ENCODE measurements around the gene PAPLN. TPM values are rescaled to one million over a fixed set of nuclear protein-coding genes. Genes with fewer than 3 reads are reported as not detected.
A peak's percentile ranks its signal among the peaks of the same experiment; 100 is the strongest.

PAPLN gene
- total RNA-seq, 1 donor from 2014 or later = 2.7 TPM

DNA sequence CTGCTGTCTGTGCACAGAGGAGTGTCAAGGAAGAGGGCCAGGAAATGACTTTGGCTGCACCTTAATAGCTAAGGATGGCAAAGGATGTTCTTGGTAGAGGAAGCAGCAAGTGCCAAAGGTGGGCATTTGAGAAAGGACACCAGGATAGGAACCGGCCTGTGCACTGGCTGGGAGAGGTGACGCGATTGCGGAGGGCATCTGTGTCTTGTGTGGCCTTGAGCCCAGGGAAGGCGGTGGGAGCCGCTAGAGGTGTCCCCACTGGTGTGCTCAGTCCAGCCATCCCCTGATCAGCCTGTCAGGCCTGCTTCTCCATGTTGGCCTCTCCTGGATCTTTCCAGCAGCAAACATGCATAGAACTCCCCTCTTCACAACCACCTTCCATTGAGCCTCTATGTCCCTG lies 30.2 kb downstream of the PAPLN start:
- no peak for TF ChIP-seq CTCF (IDR thresholded peaks at IDR 0.05; ENCODE audit: unreplicated experiment)
- no peak for DNase-seq (ENCODE audit: low spot score, unreplicated experiment)
- Mint-ChIP-seq H3K36me3 (ENCODE audit: insufficient read depth) (no peaks in the 10 kb centered on the region), H3K27me3 (peaks cover 7% of the 10 kb centered on the region), H3K4me1 (ENCODE audit: low read depth) (peaks cover 4% of the 10 kb centered on the region), H3K9me3 (ENCODE audit: low read depth) (no peaks in the 10 kb centered on the region), H3K27ac (no peak overlapping the region), H3K4me3 (ENCODE audit: low read depth) (no peak overlapping the region)

DNA sequence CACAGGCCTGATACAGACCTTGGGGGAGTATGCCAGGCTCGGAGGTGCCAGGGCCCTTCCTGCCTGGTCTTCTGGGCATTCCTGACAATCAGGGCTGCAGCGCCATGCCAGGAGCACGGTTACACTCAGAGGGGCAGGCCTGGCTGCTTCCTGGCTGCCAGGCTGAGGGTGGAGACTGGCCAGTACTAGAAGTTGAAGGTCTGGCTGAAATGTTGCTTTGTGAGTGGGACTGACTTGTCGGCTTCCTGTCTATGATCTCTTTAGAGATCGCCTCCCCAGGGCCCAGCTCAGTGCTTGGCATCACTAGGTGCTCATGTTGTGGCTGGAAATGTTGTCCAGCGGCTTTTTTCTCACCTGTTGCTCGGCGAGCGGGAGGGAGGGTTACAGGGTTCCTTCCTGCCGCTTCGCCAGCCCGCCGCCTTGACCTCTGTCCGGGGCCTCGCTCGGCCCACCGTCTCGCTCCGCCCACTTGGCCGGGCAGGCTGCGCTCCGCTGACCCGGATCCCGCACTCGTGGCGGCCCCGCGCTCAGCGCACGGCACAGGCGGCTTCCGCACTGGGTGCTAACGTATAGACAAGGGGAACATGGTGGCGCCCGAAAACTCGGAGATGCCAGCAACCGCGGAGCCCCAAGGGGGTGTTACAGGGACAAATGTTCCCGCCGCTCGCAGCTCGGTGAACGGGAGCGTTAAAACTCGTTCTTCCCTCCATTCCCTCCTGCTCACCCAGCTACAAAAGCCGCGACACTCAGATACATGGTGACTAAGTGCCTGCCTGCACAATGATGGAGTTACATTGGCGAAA lies 32.6 kb downstream of the PAPLN start:
- no peaks in the 10 kb centered on the region for H3K36me3 Mint-ChIP-seq (ENCODE audit: insufficient read depth)

GRCh38 chr14:73272393-73272792 lies 35.1 kb downstream of the PAPLN start:
- Mint-ChIP-seq H3K27ac (no peak overlapping the region), H3K4me3 (ENCODE audit: low read depth) (no peak overlapping the region), H3K9me3 (ENCODE audit: low read depth) (no peaks in the 10 kb centered on the region), H3K4me1 (ENCODE audit: low read depth) (peaks cover 4% of the 10 kb centered on the region), H3K36me3 (ENCODE audit: insufficient read depth) (peaks cover 9% of the 10 kb centered on the region), H3K27me3 (peaks cover 7% of the 10 kb centered on the region)
- DNase-seq (ENCODE audit: low spot score, unreplicated experiment) = no peak
- TF ChIP-seq CTCF (IDR thresholded peaks at IDR 0.05; ENCODE audit: unreplicated experiment) = no peak

More for the DNA sequence above, 32.6 kb downstream of the PAPLN start:
- peaks cover 4% of the 10 kb centered on the region for H3K4me1 Mint-ChIP-seq (ENCODE audit: low read depth)
- peaks cover 7% of the 10 kb centered on the region for H3K27me3 Mint-ChIP-seq
- peak; percentile 37 for DNase-seq (ENCODE audit: low spot score, unreplicated experiment)
- H3K9me3 Mint-ChIP-seq (ENCODE audit: low read depth) = no peaks in the 10 kb centered on the region
- TF ChIP-seq CTCF (IDR thresholded peaks at IDR 0.05; ENCODE audit: unreplicated experiment) = no peak
- peak overlapping the region; percentile 67 for H3K4me3 Mint-ChIP-seq (ENCODE audit: low read depth)
- peak overlapping the region; percentile 49 for H3K27ac Mint-ChIP-seq

DNA sequence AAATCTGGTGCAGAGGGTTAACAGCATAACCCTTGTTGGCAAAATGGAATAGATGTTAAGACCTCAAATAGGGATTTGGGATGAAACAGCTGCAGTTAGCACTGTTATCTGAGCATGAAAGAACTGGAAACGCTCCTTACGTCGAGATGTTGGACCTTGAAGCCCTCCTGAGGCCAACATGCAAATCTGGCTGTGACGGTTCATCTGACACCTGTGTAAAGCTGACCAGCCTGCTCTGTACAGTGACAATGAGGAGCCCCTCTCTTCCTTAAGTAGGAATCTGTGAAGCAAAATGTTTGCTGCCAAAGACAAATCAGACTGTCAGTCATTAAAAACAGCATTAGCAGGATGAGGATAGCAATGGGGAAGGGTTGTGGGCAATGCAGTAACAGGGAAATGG lies 36.5 kb downstream of the PAPLN start:
- Mint-ChIP-seq H3K27ac (no peak overlapping the region), H3K4me3 (ENCODE audit: low read depth) (no peak overlapping the region), H3K9me3 (ENCODE audit: low read depth) (no peaks in the 10 kb centered on the region), H3K36me3 (ENCODE audit: insufficient read depth) (peaks cover 9% of the 10 kb centered on the region), H3K27me3 (peaks cover 2% of the 10 kb centered on the region), H3K4me1 (ENCODE audit: low read depth) (peaks cover 4% of the 10 kb centered on the region)
- DNase-seq (ENCODE audit: low spot score, unreplicated experiment) = no peak
- no peak for TF ChIP-seq CTCF (IDR thresholded peaks at IDR 0.05; ENCODE audit: unreplicated experiment)

DNA sequence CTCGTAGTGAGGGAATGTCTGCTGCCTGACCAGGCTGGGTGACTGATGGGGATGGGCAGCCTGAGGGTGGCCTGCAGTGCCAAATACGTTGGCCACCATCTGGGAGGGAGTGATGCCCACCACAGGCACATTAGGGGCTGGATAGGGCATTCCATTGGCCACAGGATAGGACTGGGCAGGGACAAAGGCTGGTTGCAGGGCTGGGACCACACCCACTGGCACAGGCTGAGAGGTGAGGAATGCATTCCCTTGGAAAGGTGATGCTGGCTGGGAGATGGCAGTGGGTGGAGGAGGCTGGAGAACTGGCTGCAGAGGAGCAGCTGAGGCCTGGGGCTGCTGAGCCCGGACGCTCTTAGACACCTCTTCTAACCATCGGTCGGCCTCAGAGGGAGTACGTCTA lies 39.5 kb downstream of the PAPLN start:
- Mint-ChIP-seq H3K4me1 (ENCODE audit: low read depth) (no peaks in the 10 kb centered on the region), H3K4me3 (ENCODE audit: low read depth) (no peak overlapping the region), H3K27ac (no peak overlapping the region)

More for the DNA sequence above, 39.5 kb downstream of the PAPLN start:
- DNase-seq (ENCODE audit: low spot score, unreplicated experiment) = no peak
- no peak for TF ChIP-seq CTCF (IDR thresholded peaks at IDR 0.05; ENCODE audit: unreplicated experiment)
- no peaks in the 10 kb centered on the region for H3K27me3 Mint-ChIP-seq
- peaks cover 16% of the 10 kb centered on the region for H3K36me3 Mint-ChIP-seq (ENCODE audit: insufficient read depth)
- no peaks in the 10 kb centered on the region for H3K9me3 Mint-ChIP-seq (ENCODE audit: low read depth)
